Hematopoietic multipotent progenitor cell treated with erythropoietin and hydrocortisone succinate and interleukin-3 and kit ligand, for 4 days (in vitro differentiated cells): ENCODE measurements around the gene PPT1.

Experiments
- DNase-seq: peaks from one replicate; pipeline ENCODE4 v3.0.0-alpha.2; 2015

The PPT1 gene

GRCh38 chr1:40096977-40097782, at the start of gene PPT1:
PPT1 (minus strand) TSS chr1:40097252; CDS start chr1:40097238, 14 bp downstream.
- DNase-seq = peak; percentile 88

- DNase-seq = peak; percentile 88
These were observed 47.0 kb upstream of the PPT1 start for GRCh38 chr1:40143891-40144575.

GRCh38 chr1:40141878-40142535, 45.0 kb upstream of the PPT1 start:
- no peak for DNase-seq

GRCh38 chr1:40140211-40140973, 43.3 kb upstream of the PPT1 start:
- no peak for DNase-seq

- DNase-seq = no peak
These were observed 36.8 kb upstream of the PPT1 start for GRCh38 chr1:40133839-40134238.

GRCh38 chr1:40133312-40133665, 36.2 kb upstream of the PPT1 start:
- DNase-seq = no peak

- DNase-seq = no peak
These were observed 35.6 kb upstream of the PPT1 start for GRCh38 chr1:40132383-40133311.

- peak; percentile 86 for DNase-seq
These were observed 33.8 kb upstream of the PPT1 start for GRCh38 chr1:40130892-40131291.

- peak; percentile 55 for DNase-seq
These were observed 25.8 kb upstream of the PPT1 start for GRCh38 chr1:40122855-40123254.

GRCh38 chr1:40120128-40120527, 23.1 kb upstream of the PPT1 start:
- no peak for DNase-seq

- no peak for DNase-seq
These were observed 17.3 kb upstream of the PPT1 start for GRCh38 chr1:40114400-40114799.

GRCh38 chr1:40110389-40110788, 13.3 kb upstream of the PPT1 start:
- no peak for DNase-seq

- DNase-seq = no peak
These were observed 10.4 kb upstream of the PPT1 start for GRCh38 chr1:40107290-40107959.

GRCh38 chr1:40105028-40105427, 8.0 kb upstream of the PPT1 start:
- DNase-seq = no peak

GRCh38 chr1:40102896-40103295, 5.8 kb upstream of the PPT1 start:
- no peak for DNase-seq

GRCh38 chr1:40102038-40102437, 5.0 kb upstream of the PPT1 start:
- no peak for DNase-seq

GRCh38 chr1:40096646-40096976, 441 bp downstream of the PPT1 start:
- no peak for DNase-seq

GRCh38 chr1:40095806-40096205, 1.2 kb downstream of the PPT1 start:
- no peak for DNase-seq

- no peak for DNase-seq
These were observed 2.5 kb downstream of the PPT1 start for GRCh38 chr1:40094466-40095110.

- DNase-seq = no peak
These were observed 4.1 kb downstream of the PPT1 start for GRCh38 chr1:40092706-40093639.
